ENCODE data around the gene RNF20.

GRCh38 chr9:101591787-101592446, 58.3 kb downstream of the RNF20 start:
- no peak for TF ChIP-seq CTCF (IDR thresholded peaks at IDR 0.05)
- no peak for TF ChIP-seq EP300 (IDR thresholded peaks at IDR 0.05)
- TF ChIP-seq POLR2A (IDR thresholded peaks at IDR 0.05): no peak
